ENCODE results near the gene DAB1. TPM values are rescaled to one million over a fixed set of nuclear protein-coding genes. Genes with fewer than 3 reads are reported as not detected.

DAB1 gene
- total RNA-seq, 4 donors from 2014 or later: under 0.01 to 5.9 (median 0.61) TPM

GRCh38 chr1:57046462-57046861 is 377.4 kb downstream of the DAB1 start:
- Histone ChIP-seq H3K4me3 (no peak overlapping the region), H3K9me3 (no peaks in the 10 kb centered on the region), H3K4me1 (no peaks in the 10 kb centered on the region), H3K36me3 (no peaks in the 10 kb centered on the region), H3K27me3 (no peaks in the 10 kb centered on the region), H3K27ac (no peak overlapping the region)
- intact Hi-C loops (cut with DNase I; ENCODE audit: low total_unique reads): no loop called here
- DNase-seq: no peak
- TF ChIP-seq, protein P1, sequence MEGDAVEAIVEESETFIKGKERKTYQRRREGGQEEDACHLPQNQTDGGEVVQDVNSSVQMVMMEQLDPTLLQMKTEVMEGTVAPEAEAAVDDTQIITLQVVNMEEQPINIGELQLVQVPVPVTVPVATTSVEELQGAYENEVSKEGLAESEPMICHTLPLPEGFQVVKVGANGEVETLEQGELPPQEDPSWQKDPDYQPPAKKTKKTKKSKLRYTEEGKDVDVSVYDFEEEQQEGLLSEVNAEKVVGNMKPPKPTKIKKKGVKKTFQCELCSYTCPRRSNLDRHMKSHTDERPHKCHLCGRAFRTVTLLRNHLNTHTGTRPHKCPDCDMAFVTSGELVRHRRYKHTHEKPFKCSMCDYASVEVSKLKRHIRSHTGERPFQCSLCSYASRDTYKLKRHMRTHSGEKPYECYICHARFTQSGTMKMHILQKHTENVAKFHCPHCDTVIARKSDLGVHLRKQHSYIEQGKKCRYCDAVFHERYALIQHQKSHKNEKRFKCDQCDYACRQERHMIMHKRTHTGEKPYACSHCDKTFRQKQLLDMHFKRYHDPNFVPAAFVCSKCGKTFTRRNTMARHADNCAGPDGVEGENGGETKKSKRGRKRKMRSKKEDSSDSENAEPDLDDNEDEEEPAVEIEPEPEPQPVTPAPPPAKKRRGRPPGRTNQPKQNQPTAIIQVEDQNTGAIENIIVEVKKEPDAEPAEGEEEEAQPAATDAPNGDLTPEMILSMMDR (IDR thresholded peaks at IDR 0.05): no peak
- no peak for TF ChIP-seq POLR2A (IDR thresholded peaks at IDR 0.05)

DNA sequence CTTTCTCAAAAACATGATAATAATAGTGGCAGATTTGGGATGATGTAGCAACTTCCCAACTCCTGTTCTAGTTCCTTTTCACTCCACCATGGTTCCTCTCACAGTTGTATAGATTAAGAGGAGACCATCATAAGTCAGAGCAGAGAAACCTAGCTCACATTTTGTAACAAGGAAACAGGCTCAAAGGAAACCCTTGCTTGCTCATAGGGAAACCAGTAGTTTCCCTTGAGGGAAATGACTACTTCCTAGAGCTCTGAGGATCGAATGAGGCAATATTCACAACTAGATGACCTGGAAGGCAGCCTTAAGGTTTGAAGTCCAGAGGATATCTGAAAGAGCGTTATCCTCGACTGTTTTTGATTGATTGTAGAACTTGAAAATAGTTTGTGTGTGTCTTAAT is 382.0 kb downstream of the DAB1 start:
- H3K4me1 ChIP-seq: no peaks in the 10 kb centered on the region
- H3K9me3 ChIP-seq: no peaks in the 10 kb centered on the region
- H3K36me3 ChIP-seq: no peaks in the 10 kb centered on the region
- TF ChIP-seq POLR2A (IDR thresholded peaks at IDR 0.05): no peak
- no peak for DNase-seq
- no peak overlapping the region for H3K27ac ChIP-seq
- H3K27me3 ChIP-seq: no peaks in the 10 kb centered on the region
- intact Hi-C loops (cut with DNase I; ENCODE audit: low total_unique reads): no loop called here
- H3K4me3 ChIP-seq: no peak overlapping the region

GRCh38 chr1:57040811-57041210 is 383.0 kb downstream of the DAB1 start:
- TF ChIP-seq POLR2A (IDR thresholded peaks at IDR 0.05): no peak
- TF ChIP-seq, protein P1 (IDR thresholded peaks at IDR 0.05): no peak
- H3K36me3 ChIP-seq: no peaks in the 10 kb centered on the region
- no peak for DNase-seq

DNA sequence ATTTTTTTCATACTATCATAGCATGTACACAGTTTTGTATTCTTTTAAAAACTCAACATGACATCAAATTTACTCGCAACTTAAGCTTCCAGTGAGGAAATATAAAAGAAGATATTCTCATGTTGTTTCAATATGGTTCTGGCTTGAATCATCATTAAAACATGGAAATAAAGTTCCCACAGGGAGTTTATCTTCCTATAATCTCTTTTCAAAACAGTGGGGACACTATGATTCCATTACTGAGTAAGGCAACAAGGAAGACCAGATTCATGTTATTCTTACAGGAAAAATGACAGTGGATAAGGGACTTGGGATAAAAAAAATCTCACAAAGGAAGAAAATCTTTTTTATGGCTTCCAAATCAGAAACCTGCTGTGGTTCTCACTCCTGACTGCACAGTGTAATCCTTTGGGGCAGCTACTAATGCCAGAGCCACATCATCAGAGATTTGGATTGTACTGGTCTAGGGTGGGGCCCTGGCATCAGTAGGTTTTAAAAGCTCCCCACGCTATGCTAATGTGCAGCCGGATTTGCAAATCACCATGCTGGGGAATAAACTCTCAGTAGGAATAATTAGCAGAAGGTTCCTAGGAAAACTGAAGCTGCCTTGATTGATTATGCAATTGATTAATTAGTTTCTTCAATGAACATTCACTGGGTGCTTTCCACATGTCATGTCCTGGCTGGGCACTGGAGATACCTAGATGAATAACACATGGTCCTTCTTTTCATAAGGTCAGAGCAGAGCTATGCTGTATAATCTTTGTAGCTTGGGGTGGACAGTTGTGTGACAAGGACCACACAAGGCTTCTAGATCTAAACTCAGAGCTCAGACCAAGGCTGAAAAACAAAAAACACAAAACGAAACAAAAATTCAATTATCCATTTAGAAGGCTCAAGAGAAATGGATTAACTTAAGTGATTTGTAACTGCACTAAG is 386.9 kb downstream of the DAB1 start:
- Histone ChIP-seq H3K27me3 (no peaks in the 10 kb centered on the region), H3K9me3 (no peaks in the 10 kb centered on the region), H3K27ac (no peak overlapping the region), H3K36me3 (no peaks in the 10 kb centered on the region), H3K4me1 (no peaks in the 10 kb centered on the region), H3K4me3 (no peak overlapping the region)
- no peak for DNase-seq
- intact Hi-C loops (cut with DNase I; ENCODE audit: low total_unique reads): no loop called here
- TF ChIP-seq POLR2A (IDR thresholded peaks at IDR 0.05): no peak
- TF ChIP-seq, protein P1 (IDR thresholded peaks at IDR 0.05): no peak

More at GRCh38 chr1:57040811-57041210, 383.0 kb downstream of the DAB1 start:
- Histone ChIP-seq H3K27me3 (no peaks in the 10 kb centered on the region), H3K9me3 (no peaks in the 10 kb centered on the region), H3K4me1 (no peaks in the 10 kb centered on the region), H3K4me3 (no peak overlapping the region), H3K27ac (no peak overlapping the region)
- intact Hi-C loops (cut with DNase I; ENCODE audit: low total_unique reads): no loop called here

DNA sequence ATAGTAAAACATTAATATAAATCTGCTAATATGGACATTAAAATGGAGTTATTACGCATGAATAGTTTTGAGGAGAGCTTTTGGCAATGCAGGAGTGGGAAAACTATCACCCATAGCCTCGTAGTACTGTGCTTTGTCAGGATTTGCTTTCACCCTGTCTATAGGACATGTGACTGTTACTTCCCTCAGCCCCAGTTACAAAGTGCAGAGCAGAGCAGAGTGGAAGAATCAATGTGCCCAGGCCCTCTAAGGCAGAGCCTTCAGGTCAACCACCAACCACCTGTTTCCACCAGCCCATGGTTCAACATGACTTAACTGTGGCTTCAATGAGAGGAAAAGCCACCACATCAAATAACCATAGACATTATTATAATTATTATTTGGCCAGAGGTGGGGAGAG is 389.1 kb downstream of the DAB1 start:
- Histone ChIP-seq H3K4me3 (no peak overlapping the region), H3K36me3 (no peaks in the 10 kb centered on the region), H3K4me1 (no peaks in the 10 kb centered on the region), H3K27ac (no peak overlapping the region), H3K27me3 (no peaks in the 10 kb centered on the region), H3K9me3 (no peaks in the 10 kb centered on the region)
- no peak for DNase-seq
- no peak for TF ChIP-seq POLR2A (IDR thresholded peaks at IDR 0.05)
- TF ChIP-seq, protein P1 (IDR thresholded peaks at IDR 0.05): no peak
- intact Hi-C loops (cut with DNase I; ENCODE audit: low total_unique reads): no loop called here
